ENCODE measurements around the gene VSIR. TPM values are rescaled to one million over a fixed set of nuclear protein-coding genes. Genes with fewer than 3 reads are reported as not detected.

The VSIR gene
- total and polyA plus RNA-seq, 10 of the 15 experiments (the other 5 are each of a cell fraction or from before 2014, with no cell fraction given), result 0.19 to 12.5 (median 6.7) TPM

GRCh38 chr10:71719464-71720201 is 53.7 kb downstream of the VSIR start, which contains the start of gene C10orf105:
TSS of gene C10orf105 (minus strand) at chr10:71719778. CDS start at chr10:71716337, 3,441 bp downstream.
- POLR2A ChIA-PET, result no interaction called here
- Histone ChIP-seq H3K4me2 (ENCODE audit: control insufficient read depth, insufficient read depth) (no peak within 1 kb of the TSS), H3K79me2 (ENCODE audit: control insufficient read depth, insufficient read depth, low read length) (no peaks in the 10 kb centered on the region), H3K27ac (ENCODE audit: control insufficient read depth, insufficient read depth) (no peak within 1 kb of the TSS), H3K4me3 (no peak within 1 kb of the TSS), H3K36me3 (ENCODE audit: control insufficient read depth in 2 of 2, insufficient read depth in 2 of 2, low read length in 1 of 2) (no peaks in the 10 kb centered on the region), H3K4me1 (ENCODE audit: control insufficient read depth, insufficient read depth, low read length) (peaks cover 4% of the 10 kb centered on the region), H3K9ac (ENCODE audit: control insufficient read depth, insufficient read depth, low read length) (no peak within 1 kb of the TSS), H3K9me3 (replicated peaks; ENCODE audit: control insufficient read depth, insufficient read depth, low read length) (no peaks in the 10 kb centered on the region), H4K20me1 (ENCODE audit: control insufficient read depth, insufficient read depth) (no peaks in the 10 kb centered on the region), H2AFZ (ENCODE audit: control insufficient read depth, low read depth, low read length) (no peak within 1 kb of the TSS), H3K27me3 (replicated peaks in 1 of 2; ENCODE audit: control insufficient read depth in 2 of 2, insufficient read depth in 2 of 2, low read length in 1 of 2) (no peaks in the 10 kb centered on the region)
- RAD21 ChIA-PET (ENCODE audit: unreplicated experiment), result interaction anchor here (0.8 kb wide), 1 partner anchor 177 kb away, joined by 3 read pairs; no protein-coding TSS in a partner anchor
- in situ Hi-C loops (cut with MboI), result no loop called here
- SMC1A ChIA-PET (ENCODE audit: uncharacterized antibody, unreplicated experiment), result interaction anchor here (1.3 kb wide), 1 partner anchor 54 kb away, joined by 4 read pairs; the partner anchor contains the start of gene VSIR
- CTCF ChIA-PET, result interaction anchor here (0.6 to 1.6 kb wide), 5 partner anchors 11 to 149 kb away, joined by 3 to 7 read pairs (median 3); no protein-coding TSS in a partner anchor
- no TSS peak for BruUV-seq (replicated peaks)
- TF ChIP-seq BCLAF1 (IDR thresholded peaks at IDR 0.05) (no peak), RFX5 (IDR thresholded peaks at IDR 0.05; ENCODE audit: low read depth, low read length) (no peak), ZNF207 (IDR thresholded peaks at IDR 0.05; ENCODE audit: borderline replicate concordance) (no peak), BRCA1 (IDR thresholded peaks at IDR 0.05; ENCODE audit: low read depth, low read length) (no peak), EED (IDR thresholded peaks at IDR 0.05; ENCODE audit: low read depth) (no peak), MTA3 (IDR thresholded peaks at IDR 0.05; ENCODE audit: borderline replicate concordance, low read length) (no peak), POLR2A (IDR thresholded peaks at IDR 0.05; ENCODE audit: low read depth, low read length) (no peak), ASH2L (IDR thresholded peaks at IDR 0.05; ENCODE audit: borderline replicate concordance, low read depth) (no peak), ZNF384 (IDR thresholded peaks at IDR 0.05; ENCODE audit: borderline replicate concordance, low read depth, low read length) (no peak), GATAD2B (conservative IDR thresholded peaks at IDR 0.05; ENCODE audit: low read depth) (no peak), ZNF217 (IDR thresholded peaks at IDR 0.05) (no peak)
- TF ChIP-seq, protein P1, sequence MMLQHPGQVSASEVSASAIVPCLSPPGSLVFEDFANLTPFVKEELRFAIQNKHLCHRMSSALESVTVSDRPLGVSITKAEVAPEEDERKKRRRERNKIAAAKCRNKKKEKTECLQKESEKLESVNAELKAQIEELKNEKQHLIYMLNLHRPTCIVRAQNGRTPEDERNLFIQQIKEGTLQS (IDR thresholded peaks at IDR 0.05; ENCODE audit: borderline replicate concordance, extremely low read depth, low read depth, low read length), result no peak
- TF ChIP-seq, protein P2, sequence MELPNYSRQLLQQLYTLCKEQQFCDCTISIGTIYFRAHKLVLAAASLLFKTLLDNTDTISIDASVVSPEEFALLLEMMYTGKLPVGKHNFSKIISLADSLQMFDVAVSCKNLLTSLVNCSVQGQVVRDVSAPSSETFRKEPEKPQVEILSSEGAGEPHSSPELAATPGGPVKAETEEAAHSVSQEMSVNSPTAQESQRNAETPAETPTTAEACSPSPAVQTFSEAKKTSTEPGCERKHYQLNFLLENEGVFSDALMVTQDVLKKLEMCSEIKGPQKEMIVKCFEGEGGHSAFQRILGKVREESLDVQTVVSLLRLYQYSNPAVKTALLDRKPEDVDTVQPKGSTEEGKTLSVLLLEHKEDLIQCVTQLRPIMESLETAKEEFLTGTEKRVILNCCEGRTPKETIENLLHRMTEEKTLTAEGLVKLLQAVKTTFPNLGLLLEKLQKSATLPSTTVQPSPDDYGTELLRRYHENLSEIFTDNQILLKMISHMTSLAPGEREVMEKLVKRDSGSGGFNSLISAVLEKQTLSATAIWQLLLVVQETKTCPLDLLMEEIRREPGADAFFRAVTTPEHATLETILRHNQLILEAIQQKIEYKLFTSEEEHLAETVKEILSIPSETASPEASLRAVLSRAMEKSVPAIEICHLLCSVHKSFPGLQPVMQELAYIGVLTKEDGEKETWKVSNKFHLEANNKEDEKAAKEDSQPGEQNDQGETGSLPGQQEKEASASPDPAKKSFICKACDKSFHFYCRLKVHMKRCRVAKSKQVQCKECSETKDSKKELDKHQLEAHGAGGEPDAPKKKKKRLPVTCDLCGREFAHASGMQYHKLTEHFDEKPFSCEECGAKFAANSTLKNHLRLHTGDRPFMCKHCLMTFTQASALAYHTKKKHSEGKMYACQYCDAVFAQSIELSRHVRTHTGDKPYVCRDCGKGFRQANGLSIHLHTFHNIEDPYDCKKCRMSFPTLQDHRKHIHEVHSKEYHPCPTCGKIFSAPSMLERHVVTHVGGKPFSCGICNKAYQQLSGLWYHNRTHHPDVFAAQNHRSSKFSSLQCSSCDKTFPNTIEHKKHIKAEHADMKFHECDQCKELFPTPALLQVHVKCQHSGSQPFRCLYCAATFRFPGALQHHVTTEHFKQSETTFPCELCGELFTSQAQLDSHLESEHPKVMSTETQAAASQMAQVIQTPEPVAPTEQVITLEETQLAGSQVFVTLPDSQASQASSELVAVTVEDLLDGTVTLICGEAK (IDR thresholded peaks at IDR 0.05; ENCODE audit: borderline replicate concordance), result no peak
- no peak for ATAC-seq
- no peak for DNase-seq (ENCODE audit: low read depth, low spot score)
- WGBS (ENCODE audit: insufficient coverage, insufficient replicate concordance, low lambda C conversion rate, missing lambda C conversion rate), result 65% methylated on average over 14 of the region's 14 CpGs
- no peak for FAIRE-seq
- intact Hi-C loops (cut with micrococcal nuclease; ENCODE audit: unreplicated experiment), result no loop called here
